ENCODE results near the gene GAL. TPM values are rescaled to one million over a fixed set of nuclear protein-coding genes. Genes with fewer than 3 reads are reported as not detected.
A peak's percentile ranks its signal among the peaks of the same experiment; 100 is the strongest.
"Not testable (repeated sequence)": the region's sequence is repeated elsewhere in the genome, so short reads cannot be mapped to it uniquely, and the experiment has no call there.

GAL gene
- polyA plus RNA-seq (2013, experiment 1 of 2) = 69.1 TPM
- 63.9 TPM for polyA plus RNA-seq (2013, experiment 2 of 2)

- Histone ChIP-seq H3K27ac (ENCODE audit: low read depth, low read length, severe bottlenecking) (no peak within 1 kb of the TSS), H3K36me3 (ENCODE audit: control insufficient read depth, insufficient read depth, low read length) (peaks cover 3% of the 10 kb centered on the region), H3K4me3 (ENCODE audit: extremely low read depth, insufficient read depth, low read length, poor library complexity, severe bottlenecking) (peak within 1 kb of the TSS; percentile 50), H3K4me1 (ENCODE audit: control insufficient read depth, insufficient read depth, low read length, poor library complexity, severe bottlenecking) (peaks cover 5% of the 10 kb centered on the region), H3K9me3 (ENCODE audit: control insufficient read depth, low read length) (no peaks in the 10 kb centered on the region)
- WGBS, 2 experiments (ENCODE audit: insufficient coverage in 2 of 2) = 2% methylated on average over 99 to 108 of the region's 113 CpGs
Observed at GRCh38 chr11:68684385-68685356, at the start of gene GAL. GAL (plus strand) TSS chr11:68684544; CDS start chr11:68684924, 380 bp downstream.

- H3K4me3 ChIP-seq (ENCODE audit: extremely low read depth, insufficient read depth, low read length, poor library complexity, severe bottlenecking); H3K36me3 ChIP-seq (ENCODE audit: control insufficient read depth, insufficient read depth, low read length); H3K27ac ChIP-seq (ENCODE audit: low read depth, low read length, severe bottlenecking); H3K9me3 ChIP-seq (ENCODE audit: control insufficient read depth, low read length); H3K4me1 ChIP-seq (ENCODE audit: control insufficient read depth, insufficient read depth, low read length, poor library complexity, severe bottlenecking): not testable (repeated sequence)
- 89 to 94% methylated on average over 2 to 7 of the region's 7 CpGs for WGBS, 2 experiments (ENCODE audit: insufficient coverage in 2 of 2)
Observed at GRCh38 chr11:68634606-68635005, 49.7 kb upstream of the GAL start.

GRCh38 chr11:68635172-68635571 is 49.2 kb upstream of the GAL start:
- not testable (repeated sequence) for H3K4me3 ChIP-seq (ENCODE audit: extremely low read depth, insufficient read depth, low read length, poor library complexity, severe bottlenecking); H3K9me3 ChIP-seq (ENCODE audit: control insufficient read depth, low read length); H3K36me3 ChIP-seq (ENCODE audit: control insufficient read depth, insufficient read depth, low read length); H3K4me1 ChIP-seq (ENCODE audit: control insufficient read depth, insufficient read depth, low read length, poor library complexity, severe bottlenecking); H3K27ac ChIP-seq (ENCODE audit: low read depth, low read length, severe bottlenecking)
- 74 to 92% methylated on average over 2 to 3 of the region's 7 CpGs for WGBS, 2 experiments (ENCODE audit: insufficient coverage in 2 of 2)

GRCh38 chr11:68635883-68636282 is 48.5 kb upstream of the GAL start:
- H3K36me3 ChIP-seq (ENCODE audit: control insufficient read depth, insufficient read depth, low read length); H3K4me1 ChIP-seq (ENCODE audit: control insufficient read depth, insufficient read depth, low read length, poor library complexity, severe bottlenecking); H3K4me3 ChIP-seq (ENCODE audit: extremely low read depth, insufficient read depth, low read length, poor library complexity, severe bottlenecking); H3K27ac ChIP-seq (ENCODE audit: low read depth, low read length, severe bottlenecking); H3K9me3 ChIP-seq (ENCODE audit: control insufficient read depth, low read length): not testable (repeated sequence)
- 91 to 95% methylated on average over 6 of the region's 10 CpGs for WGBS, 2 experiments (ENCODE audit: insufficient coverage in 2 of 2)

GRCh38 chr11:68639322-68639721 is 45.0 kb upstream of the GAL start:
- H3K4me1 ChIP-seq (ENCODE audit: control insufficient read depth, insufficient read depth, low read length, poor library complexity, severe bottlenecking); H3K36me3 ChIP-seq (ENCODE audit: control insufficient read depth, insufficient read depth, low read length); H3K27ac ChIP-seq (ENCODE audit: low read depth, low read length, severe bottlenecking); H3K9me3 ChIP-seq (ENCODE audit: control insufficient read depth, low read length); H3K4me3 ChIP-seq (ENCODE audit: extremely low read depth, insufficient read depth, low read length, poor library complexity, severe bottlenecking): not testable (repeated sequence)
- 57 to 80% methylated on average over 3 of the region's 3 CpGs for whole genome bisulfite sequencing, 2 experiments (ENCODE audit: insufficient coverage in 2 of 2)

- Histone ChIP-seq H3K36me3 (ENCODE audit: control insufficient read depth, insufficient read depth, low read length) (no peaks in the 10 kb centered on the region), H3K4me3 (ENCODE audit: extremely low read depth, insufficient read depth, low read length, poor library complexity, severe bottlenecking) (no peak overlapping the region), H3K4me1 (ENCODE audit: control insufficient read depth, insufficient read depth, low read length, poor library complexity, severe bottlenecking) (no peaks in the 10 kb centered on the region), H3K27ac (ENCODE audit: low read depth, low read length, severe bottlenecking) (no peak overlapping the region), H3K9me3 (ENCODE audit: control insufficient read depth, low read length) (peaks cover 2% of the 10 kb centered on the region)
- WGBS, 2 experiments (ENCODE audit: insufficient coverage in 2 of 2) = 90 to 92% methylated on average over 13 of the region's 15 CpGs
Observed at GRCh38 chr11:68641880-68642279, 42.5 kb upstream of the GAL start.

- peaks cover 5% of the 10 kb centered on the region for H3K9me3 ChIP-seq (ENCODE audit: control insufficient read depth, low read length)
- no peak overlapping the region for H3K4me3 ChIP-seq (ENCODE audit: extremely low read depth, insufficient read depth, low read length, poor library complexity, severe bottlenecking)
- WGBS, 2 experiments (ENCODE audit: insufficient coverage in 2 of 2) = 70 to 80% methylated on average over 6 to 8 of the region's 12 CpGs
- no peak overlapping the region for H3K27ac ChIP-seq (ENCODE audit: low read depth, low read length, severe bottlenecking)
- H3K4me1 ChIP-seq (ENCODE audit: control insufficient read depth, insufficient read depth, low read length, poor library complexity, severe bottlenecking) = no peaks in the 10 kb centered on the region
- no peaks in the 10 kb centered on the region for H3K36me3 ChIP-seq (ENCODE audit: control insufficient read depth, insufficient read depth, low read length)
Observed at GRCh38 chr11:68643585-68643984, 40.8 kb upstream of the GAL start.

- no peak overlapping the region for H3K4me3 ChIP-seq (ENCODE audit: extremely low read depth, insufficient read depth, low read length, poor library complexity, severe bottlenecking)
- 71 to 83% methylated on average over 1 of the region's 1 CpG for WGBS, 2 experiments (ENCODE audit: insufficient coverage in 2 of 2)
- H3K36me3 ChIP-seq (ENCODE audit: control insufficient read depth, insufficient read depth, low read length) = no peaks in the 10 kb centered on the region
- peaks cover 5% of the 10 kb centered on the region for H3K9me3 ChIP-seq (ENCODE audit: control insufficient read depth, low read length)
- no peak overlapping the region for H3K27ac ChIP-seq (ENCODE audit: low read depth, low read length, severe bottlenecking)
- peaks cover 8% of the 10 kb centered on the region for H3K4me1 ChIP-seq (ENCODE audit: control insufficient read depth, insufficient read depth, low read length, poor library complexity, severe bottlenecking)
Observed at GRCh38 chr11:68646832-68647231, 37.5 kb upstream of the GAL start.

- no peaks in the 10 kb centered on the region for H3K36me3 ChIP-seq (ENCODE audit: control insufficient read depth, insufficient read depth, low read length)
- H3K4me1 ChIP-seq (ENCODE audit: control insufficient read depth, insufficient read depth, low read length, poor library complexity, severe bottlenecking) = peaks cover 13% of the 10 kb centered on the region
- H3K27ac ChIP-seq (ENCODE audit: low read depth, low read length, severe bottlenecking) = no peak overlapping the region
- peaks cover 6% of the 10 kb centered on the region for H3K9me3 ChIP-seq (ENCODE audit: control insufficient read depth, low read length)
- WGBS, 2 experiments (ENCODE audit: insufficient coverage in 2 of 2) = 90 to 92% methylated on average over 34 to 37 of the region's 38 CpGs
- no peak overlapping the region for H3K4me3 ChIP-seq (ENCODE audit: extremely low read depth, insufficient read depth, low read length, poor library complexity, severe bottlenecking)
Observed at GRCh38 chr11:68649851-68650555, 34.3 kb upstream of the GAL start.

- Histone ChIP-seq H3K4me3 (ENCODE audit: extremely low read depth, insufficient read depth, low read length, poor library complexity, severe bottlenecking) (no peak overlapping the region), H3K36me3 (ENCODE audit: control insufficient read depth, insufficient read depth, low read length) (no peaks in the 10 kb centered on the region), H3K9me3 (ENCODE audit: control insufficient read depth, low read length) (peaks cover 13% of the 10 kb centered on the region), H3K27ac (ENCODE audit: low read depth, low read length, severe bottlenecking) (no peak overlapping the region), H3K4me1 (ENCODE audit: control insufficient read depth, insufficient read depth, low read length, poor library complexity, severe bottlenecking) (peaks cover 13% of the 10 kb centered on the region)
- 94 to 97% methylated on average over 7 to 14 of the region's 14 CpGs for WGBS, 2 experiments (ENCODE audit: insufficient coverage in 2 of 2)
Observed at GRCh38 chr11:68650801-68651200, 33.5 kb upstream of the GAL start.
